HCT116 (cell line): Measurements from ENCODE around the gene EIF3B.

Experiments
- POLR2AphosphoS5 ChIP-seq: IDR thresholded peaks from 2 replicates; pipeline ENCODE4 v1.6.1; 2011; ENCODE audit warnings: mild to moderate bottlenecking, low read depth, low read length, moderate library complexity
- SIN3A ChIP-seq: IDR thresholded peaks from 2 replicates; pipeline ENCODE4 v1.6.1; 2012; ENCODE audit warnings: low read depth
- TF ChIP-seq, protein P1 (sequence below), 3 experiments: fragments of 200-600 bp in 1 of 3; sonication (generic) in 1 of 3; IDR thresholded peaks in 2 of 3; conservative IDR thresholded peaks in 1 of 3; 2 replicates each; pipeline ENCODE4 v1.5.1; 2012 to 2017; ENCODE audit warnings: low read depth in 2 of 3, low read length in 2 of 3, antibody characterized with exemption in 1 of 3, borderline replicate concordance in 1 of 3, control low read depth in 1 of 3, mild to moderate bottlenecking in 1 of 3, mixed read lengths in 1 of 3, mixed run types in 1 of 3, moderate library complexity in 1 of 3; ENCODE audit not compliant: insufficient read depth in 1 of 3

DNA sequence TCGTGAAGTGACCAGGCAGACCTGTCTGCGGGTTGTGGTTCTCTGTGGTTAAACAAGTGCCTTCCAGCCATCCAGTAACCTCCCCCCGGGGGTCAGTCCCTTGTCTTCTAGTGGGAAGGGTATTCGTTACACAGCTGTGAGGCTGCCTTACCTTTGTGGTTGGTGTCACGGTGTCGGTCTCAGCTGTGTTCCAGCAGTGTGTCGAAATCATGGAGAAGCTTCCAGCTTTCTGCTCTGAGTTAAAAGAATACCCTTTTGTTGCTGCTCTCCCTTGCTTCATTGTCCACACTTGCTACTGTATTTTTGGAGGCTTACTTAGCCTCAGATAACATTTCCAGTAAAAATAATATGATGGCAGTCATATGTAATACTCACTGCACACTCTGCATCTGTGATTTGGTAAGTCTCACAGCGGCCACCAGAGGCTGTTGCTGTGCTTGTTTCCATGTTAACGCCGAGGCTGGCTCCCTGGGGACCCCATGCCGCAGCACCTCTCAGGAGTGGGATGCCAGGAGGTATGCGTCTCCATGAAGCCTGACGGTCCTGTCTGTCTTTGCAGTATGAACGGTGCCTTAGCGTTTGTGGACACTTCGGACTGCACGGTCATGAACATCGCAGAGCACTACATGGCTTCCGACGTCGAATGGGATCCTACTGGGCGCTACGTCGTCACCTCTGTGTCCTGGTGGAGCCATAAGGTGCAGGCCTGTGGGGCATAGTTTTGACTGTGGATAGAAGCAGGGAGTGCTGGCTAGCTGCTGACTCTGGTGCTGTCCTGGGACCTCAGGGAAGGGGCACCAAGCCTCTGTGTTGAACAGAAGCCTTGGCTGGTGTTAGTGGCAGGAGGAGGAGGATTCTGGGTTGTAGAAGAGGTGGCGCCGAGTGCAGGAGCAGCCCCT lies 20.5 kb downstream of the EIF3B start:
- TF ChIP-seq, protein P1, sequence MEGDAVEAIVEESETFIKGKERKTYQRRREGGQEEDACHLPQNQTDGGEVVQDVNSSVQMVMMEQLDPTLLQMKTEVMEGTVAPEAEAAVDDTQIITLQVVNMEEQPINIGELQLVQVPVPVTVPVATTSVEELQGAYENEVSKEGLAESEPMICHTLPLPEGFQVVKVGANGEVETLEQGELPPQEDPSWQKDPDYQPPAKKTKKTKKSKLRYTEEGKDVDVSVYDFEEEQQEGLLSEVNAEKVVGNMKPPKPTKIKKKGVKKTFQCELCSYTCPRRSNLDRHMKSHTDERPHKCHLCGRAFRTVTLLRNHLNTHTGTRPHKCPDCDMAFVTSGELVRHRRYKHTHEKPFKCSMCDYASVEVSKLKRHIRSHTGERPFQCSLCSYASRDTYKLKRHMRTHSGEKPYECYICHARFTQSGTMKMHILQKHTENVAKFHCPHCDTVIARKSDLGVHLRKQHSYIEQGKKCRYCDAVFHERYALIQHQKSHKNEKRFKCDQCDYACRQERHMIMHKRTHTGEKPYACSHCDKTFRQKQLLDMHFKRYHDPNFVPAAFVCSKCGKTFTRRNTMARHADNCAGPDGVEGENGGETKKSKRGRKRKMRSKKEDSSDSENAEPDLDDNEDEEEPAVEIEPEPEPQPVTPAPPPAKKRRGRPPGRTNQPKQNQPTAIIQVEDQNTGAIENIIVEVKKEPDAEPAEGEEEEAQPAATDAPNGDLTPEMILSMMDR (IDR thresholded peaks at IDR 0.05 in 2 of 3, conservative IDR thresholded peaks at IDR 0.05 in 1 of 3; ENCODE audit: borderline replicate concordance in 1 of 3, insufficient read depth in 1 of 3, low read depth in 2 of 3, low read length in 2 of 3) = no peak
- TF ChIP-seq POLR2AphosphoS5 (no peak), SIN3A (no peak)
